K562 (cell line): ENCODE measurements around the gene TMEM252. TPM values are rescaled to one million over a fixed set of nuclear protein-coding genes. Genes with fewer than 3 reads are reported as not detected.

ENCODE experiments used
- ATAC-seq: fragments of 200-7000 bp; cut with Tn5 transposase; 3 replicates; pipeline ENCODE4 v1.9.1; 2020; ENCODE audit warnings: moderate library complexity
- BruUV-seq: library from RNA; stranded (reverse); fragments of 400-500 nt; replicated peaks from 2 replicates; lab custom pipeline; 2021; lab: Mats Ljungman, UMichigan
- CTCF ChIA-PET: fragments of 300-600 bp; formaldehyde crosslinking; extraction: SDS; loops from one replicate; lab custom pipeline; 2021; ENCODE audit warnings: low intra/inter-chr PET ratio; lab: Yijun Ruan, JAX
- POLR2A ChIA-PET: fragments of 300-600, 350-650 bp; sonication (Branson Sonifier 250); formaldehyde crosslinking; extraction: SDS; loops from one replicate; lab custom pipeline; 2021; ENCODE audit warnings: antibody characterized with exemption, inconsistent platforms; lab: Yijun Ruan, JAX
- DNase-seq, 4 experiments: peaks; one replicate each; pipeline versions ENCODE4 v3.0.0 to v3.0.0-alpha.2; 2011 to 2018; ENCODE audit warnings: low spot score in 3 of 4, mixed read lengths in 3 of 4; ENCODE audit errors: extremely low read depth in 1 of 4
- FAIRE-seq: peaks from 2 replicates; lab custom pipeline; 2011; peaks lifted over from hg19 to GRCh38; lab: Jason Lieb, UNC
- H2AFZ ChIP-seq: 2 replicates; pipeline ENCODE4 v1.6.0; 2011; ENCODE audit warnings: low read depth, low read length, control low read depth, inconsistent platforms
- H3K27ac ChIP-seq: fragments of 200-600 bp; 3 replicates; pipeline ENCODE4 v1.8.0; 2011; ENCODE audit warnings: low read depth, mild to moderate bottlenecking, control low read depth, inconsistent platforms, low read length, moderate library complexity, mixed read lengths; ENCODE audit errors: extremely low read depth
- H3K27me3 ChIP-seq, 2 experiments: fragments of 300-600 bp in 1 of 2; 2 replicates in 1 of 2; 3 replicates in 1 of 2; pipeline versions ENCODE4 v1.6.0 to v1.8.0; 2011; ENCODE audit warnings: inconsistent platforms in 2 of 2, low read length in 2 of 2, mild to moderate bottlenecking in 1 of 2, mixed read lengths in 1 of 2, moderate library complexity in 1 of 2; ENCODE audit not compliant: control insufficient read depth in 2 of 2, insufficient read depth in 2 of 2
- H3K36me3 ChIP-seq: fragments of 300-600 bp; 3 replicates; pipeline ENCODE4 v1.8.0; 2011; ENCODE audit warnings: mild to moderate bottlenecking, low read length, inconsistent platforms; ENCODE audit not compliant: control insufficient read depth, insufficient read depth
- H3K4me1 ChIP-seq, 2 experiments: fragments of 200-600 bp in 1 of 2; replicated peaks in 1 of 2; 2 replicates in 1 of 2; 3 replicates in 1 of 2; pipeline versions ENCODE4 v1.5.1 to v1.8.0; 2011; ENCODE audit warnings: inconsistent platforms in 2 of 2, low read length in 2 of 2, mild to moderate bottlenecking in 1 of 2, mixed read lengths in 1 of 2, moderate library complexity in 1 of 2; ENCODE audit not compliant: control insufficient read depth in 2 of 2, insufficient read depth in 2 of 2
- H3K4me2 ChIP-seq: 2 replicates; pipeline ENCODE4 v1.6.1; 2011; ENCODE audit warnings: low read length, control low read depth, inconsistent platforms, mixed read lengths; ENCODE audit not compliant: insufficient read depth
- H3K4me3 ChIP-seq: fragments of 200-600 bp; sonication (generic), shearing (Covaris generic); 2 replicates; pipeline ENCODE4 v1.5.1; 2016; ENCODE audit warnings: control low read depth, inconsistent platforms
- H3K79me2 ChIP-seq: fragments of 200-600 bp; 3 replicates; pipeline ENCODE4 v1.8.0; 2011; ENCODE audit warnings: low read length, inconsistent platforms; ENCODE audit not compliant: control insufficient read depth, insufficient read depth
- H3K9ac ChIP-seq, 2 experiments: 2 replicates each; pipeline versions ENCODE4 v1.6.0 to v1.6.1; 2011; ENCODE audit warnings: low read depth in 2 of 2, low read length in 2 of 2, control low read depth in 1 of 2, inconsistent platforms in 1 of 2, mild to moderate bottlenecking in 1 of 2, mixed read lengths in 1 of 2; ENCODE audit not compliant: insufficient read depth in 1 of 2
- H3K9me1 ChIP-seq: one replicate; pipeline ENCODE4 v1.6.0; 2011; ENCODE audit warnings: inconsistent platforms, mild to moderate bottlenecking, low read length, moderate library complexity; ENCODE audit not compliant: control insufficient read depth, insufficient read depth
- H3K9me3 ChIP-seq: replicated peaks from 2 replicates; pipeline ENCODE4 v1.5.1; 2011; ENCODE audit warnings: low read depth, low read length, inconsistent platforms; ENCODE audit not compliant: control insufficient read depth, insufficient read depth
- H4K20me1 ChIP-seq: replicated peaks from 2 replicates; pipeline ENCODE4 v1.6.1; 2011; ENCODE audit warnings: low read length, inconsistent platforms, mixed read lengths; ENCODE audit not compliant: control insufficient read depth, insufficient read depth
- ARID4B ChIP-seq: sonication (generic); formaldehyde crosslinking; IDR thresholded peaks from 2 replicates; pipeline ENCODE4 v1.8.0; 2022; ENCODE audit warnings: mild to moderate bottlenecking, missing genetic modification reagents
- SMARCA5 ChIP-seq: fragments of 450-650 bp; IDR thresholded peaks from 2 replicates; pipeline ENCODE4 v1.6.1; 2016
- SMC3 ChIP-seq: conservative IDR thresholded peaks from 2 replicates; pipeline ENCODE4 v1.6.1; 2011; ENCODE audit warnings: low read depth, low read length, improper control_type of control experiment; ENCODE audit not compliant: insufficient read depth
- WGBS: fragments of 100-300 bp; shearing (Covaris generic); methylation state at CpG from one replicate; pipeline ENCODE4 v1.1.6; 2016; ENCODE audit warnings: low coverage, mixed read lengths; ENCODE audit not compliant: insufficient coverage; ENCODE audit errors: missing lambda C conversion rate; 5-methylcytosine and 5-hydroxymethylcytosine counted together
- in situ Hi-C: fragments of 300-500 bp; cut with MboI; formaldehyde crosslinking; loops from 4 replicates; pipeline ENCODE4 v1.15.0; 2018; ENCODE audit warnings: inconsistent platforms, mixed read lengths
- intact Hi-C: fragments of 100-400 bp; cut with micrococcal nuclease; formaldehyde crosslinking; loops from 2 replicates; pipeline ENCODE4 v1.14.2; 2022
- polyA plus RNA-seq, 8 experiments: library from polyadenylated mRNA; depleted of rRNA in 4 of 8; stranded (reverse) in 5 of 8; unstranded in 3 of 8; fragments of >200 nt; fragmentation: Nextera tagmentation in 2 of 8; fragmentation: Illumina TruSeq in 1 of 8; extraction: Ambion mirVana in 2 of 8; extraction: Trizol in 1 of 8; gene quantifications; 2 replicates each; pipeline versions ENCODE4 v1.2.1 to v1.2.3, GENCODE V29; 2011 to 2014; ENCODE audit warnings: inconsistent platforms in 1 of 8, missing spikeins in 1 of 8
- total RNA-seq, 7 experiments: library from RNA; depleted of rRNA in 6 of 7; stranded (reverse); fragments of >200 nt in 6 of 7; fragmentation: Illumina TruSeq in 2 of 7; extraction: Trizol in 2 of 7; gene quantifications; 2 replicates each; pipeline versions ENCODE4 v1.2.1 to v1.2.3, GENCODE V29; 2011 to 2021; ENCODE audit warnings: low replicate concordance in 1 of 7

The TMEM252 gene
- total and polyA plus RNA-seq, 9 of the 15 experiments (the other 6 are each of a cell fraction or from before 2014, with no cell fraction given), result not detected

GRCh38 chr9:68552700-68553476 is 12.2 kb upstream of the TMEM252 start (continued):
- TF ChIP-seq SMC3, result no peak
- TF ChIP-seq ARID4B (CRISPR knock-in tag), result no peak

- in situ Hi-C loops, result loop anchor here (25.0 kb wide), 1 partner anchor 214 kb away; no protein-coding TSS in a partner anchor
- H4K20me1 ChIP-seq, result no peaks in the 10 kb centered on the region
- FAIRE-seq (no peak), DNase-seq (no peak), ATAC-seq (no peak)
- 9% methylated on average over 4 of the region's 4 CpGs for WGBS
- H3K9ac ChIP-seq, result no peak overlapping the region
- no peaks in the 10 kb centered on the region for H3K9me1 ChIP-seq
- H3K27ac ChIP-seq, result no peak overlapping the region
- no peaks in the 10 kb centered on the region for H3K36me3 ChIP-seq
- POLR2A ChIA-PET, result interaction anchor here (0.7 kb wide), 1 partner anchor 27 kb away, joined by 3 read pairs; no protein-coding TSS in a partner anchor
- H3K4me2 ChIP-seq, result no peak overlapping the region
- H3K9me3 ChIP-seq, result no peaks in the 10 kb centered on the region
- no peak overlapping the region for H3K4me3 ChIP-seq
- CTCF ChIA-PET, result no interaction called here
- BruUV-seq, result no TSS peak
- H3K4me1 ChIP-seq, result no peaks in the 10 kb centered on the region
- H2AFZ ChIP-seq, result no peak overlapping the region
- H3K27me3 ChIP-seq, result 0 out of 5 replicates have a peak, but pooled peaks cover 0 to 3% of the 10 kb centered on the region in 2 experiments
- intact Hi-C loops, result no loop called here
- no peaks in the 10 kb centered on the region for H3K79me2 ChIP-seq
- no peak for TF ChIP-seq SMARCA5
These were observed 10.5 kb upstream of the TMEM252 start for GRCh38 chr9:68551191-68551590.
